ENCODE data around the gene PRKCH. TPM values are rescaled to one million over a fixed set of nuclear protein-coding genes. Genes with fewer than 3 reads are reported as not detected.

Gene PRKCH
- total and polyA plus RNA-seq, 12 donors: 8.3 to 25.1 (median 17.7) TPM

DNA sequence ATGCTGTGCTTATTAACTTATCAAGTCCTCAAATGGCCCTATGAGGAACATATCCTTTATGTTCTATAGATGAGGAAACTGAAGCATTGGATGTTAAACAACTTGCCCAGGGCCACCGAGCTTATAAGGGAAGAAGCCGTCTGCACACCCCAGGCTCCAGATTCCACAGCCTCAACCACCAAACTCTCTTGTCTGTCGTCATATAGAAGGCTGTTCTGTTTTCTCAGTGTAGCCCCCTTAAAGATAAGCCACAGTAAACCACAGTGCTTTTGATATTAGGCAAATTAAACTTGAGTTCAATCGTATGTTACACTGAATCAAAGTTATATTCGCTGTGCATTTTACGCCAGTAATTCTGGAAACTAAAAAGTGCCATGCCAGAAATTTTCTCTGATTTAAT is 116.7 kb downstream of the PRKCH start:
- no peaks in the 10 kb centered on the region for H3K36me3 ChIP-seq
- H3K27ac ChIP-seq: peak overlapping the region in 3 of 10 donors; percentile 51 to 67 (median 62)
- no peaks in the 10 kb centered on the region for H3K9me3 ChIP-seq
- no peak overlapping the region for H3K4me3 ChIP-seq
- no peaks in the 10 kb centered on the region for H3K27me3 ChIP-seq
- DNase-seq (no peak), ATAC-seq (no peak)
- peaks cover 0 to 73% (median 57%) of the 10 kb centered on the region in 9 donors for H3K4me1 ChIP-seq
- WGBS, 2 donors: 82% methylated on average over 6 of the region's 6 CpGs
- intact Hi-C loops (cut with DNase I): loop anchor here in 4 of 10 donors (5.0 to 10.0 kb wide), 3 partner anchors 113 to 141 kb away; partner anchors contain the start of gene PRKCH (in 3 of the 4)
- TF ChIP-seq, protein P1, sequence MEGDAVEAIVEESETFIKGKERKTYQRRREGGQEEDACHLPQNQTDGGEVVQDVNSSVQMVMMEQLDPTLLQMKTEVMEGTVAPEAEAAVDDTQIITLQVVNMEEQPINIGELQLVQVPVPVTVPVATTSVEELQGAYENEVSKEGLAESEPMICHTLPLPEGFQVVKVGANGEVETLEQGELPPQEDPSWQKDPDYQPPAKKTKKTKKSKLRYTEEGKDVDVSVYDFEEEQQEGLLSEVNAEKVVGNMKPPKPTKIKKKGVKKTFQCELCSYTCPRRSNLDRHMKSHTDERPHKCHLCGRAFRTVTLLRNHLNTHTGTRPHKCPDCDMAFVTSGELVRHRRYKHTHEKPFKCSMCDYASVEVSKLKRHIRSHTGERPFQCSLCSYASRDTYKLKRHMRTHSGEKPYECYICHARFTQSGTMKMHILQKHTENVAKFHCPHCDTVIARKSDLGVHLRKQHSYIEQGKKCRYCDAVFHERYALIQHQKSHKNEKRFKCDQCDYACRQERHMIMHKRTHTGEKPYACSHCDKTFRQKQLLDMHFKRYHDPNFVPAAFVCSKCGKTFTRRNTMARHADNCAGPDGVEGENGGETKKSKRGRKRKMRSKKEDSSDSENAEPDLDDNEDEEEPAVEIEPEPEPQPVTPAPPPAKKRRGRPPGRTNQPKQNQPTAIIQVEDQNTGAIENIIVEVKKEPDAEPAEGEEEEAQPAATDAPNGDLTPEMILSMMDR (IDR thresholded peaks at IDR 0.05): no peak

DNA sequence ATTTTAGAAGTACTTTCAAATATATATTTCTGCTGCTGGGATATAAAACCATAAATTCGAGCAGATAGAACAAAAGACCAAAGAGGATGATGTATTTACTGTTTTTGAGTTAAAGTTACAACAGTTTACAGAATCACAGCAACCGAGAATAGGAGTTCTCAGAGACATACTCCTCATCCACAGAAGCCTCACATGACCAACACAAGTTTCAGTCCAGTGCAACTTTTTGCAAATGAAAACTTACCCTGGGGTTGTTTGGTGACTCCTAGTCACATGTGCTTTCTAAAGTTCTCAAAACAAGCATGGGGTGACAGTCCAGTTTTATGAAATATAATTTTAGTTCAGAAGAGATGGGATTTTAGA is 117.1 kb downstream of the PRKCH start:
- Histone ChIP-seq H3K36me3 (no peaks in the 10 kb centered on the region), H3K27me3 (no peaks in the 10 kb centered on the region), H3K27ac (peak overlapping the region in 6 of 10 donors; percentile 15 to 67 (median 49)), H3K9me3 (no peaks in the 10 kb centered on the region), H3K4me1 (peaks cover 0 to 68% (median 56%) of the 10 kb centered on the region in 9 donors), H3K4me3 (peak overlapping the region in 2 of 10 donors; percentile 12 to 33)
- ATAC-seq: peak in 2 of 8 donors; percentile 14 to 23
- intact Hi-C loops (cut with DNase I): loop anchor here in 4 of 10 donors (5.0 to 10.0 kb wide), 3 partner anchors 114 to 141 kb away; partner anchors contain the start of gene PRKCH (in 3 of the 4)
- DNase-seq: no peak
- TF ChIP-seq, protein P1 (IDR thresholded peaks at IDR 0.05): no peak
- WGBS, 2 donors: 57 to 62% methylated on average over 2 of the region's 2 CpGs

DNA sequence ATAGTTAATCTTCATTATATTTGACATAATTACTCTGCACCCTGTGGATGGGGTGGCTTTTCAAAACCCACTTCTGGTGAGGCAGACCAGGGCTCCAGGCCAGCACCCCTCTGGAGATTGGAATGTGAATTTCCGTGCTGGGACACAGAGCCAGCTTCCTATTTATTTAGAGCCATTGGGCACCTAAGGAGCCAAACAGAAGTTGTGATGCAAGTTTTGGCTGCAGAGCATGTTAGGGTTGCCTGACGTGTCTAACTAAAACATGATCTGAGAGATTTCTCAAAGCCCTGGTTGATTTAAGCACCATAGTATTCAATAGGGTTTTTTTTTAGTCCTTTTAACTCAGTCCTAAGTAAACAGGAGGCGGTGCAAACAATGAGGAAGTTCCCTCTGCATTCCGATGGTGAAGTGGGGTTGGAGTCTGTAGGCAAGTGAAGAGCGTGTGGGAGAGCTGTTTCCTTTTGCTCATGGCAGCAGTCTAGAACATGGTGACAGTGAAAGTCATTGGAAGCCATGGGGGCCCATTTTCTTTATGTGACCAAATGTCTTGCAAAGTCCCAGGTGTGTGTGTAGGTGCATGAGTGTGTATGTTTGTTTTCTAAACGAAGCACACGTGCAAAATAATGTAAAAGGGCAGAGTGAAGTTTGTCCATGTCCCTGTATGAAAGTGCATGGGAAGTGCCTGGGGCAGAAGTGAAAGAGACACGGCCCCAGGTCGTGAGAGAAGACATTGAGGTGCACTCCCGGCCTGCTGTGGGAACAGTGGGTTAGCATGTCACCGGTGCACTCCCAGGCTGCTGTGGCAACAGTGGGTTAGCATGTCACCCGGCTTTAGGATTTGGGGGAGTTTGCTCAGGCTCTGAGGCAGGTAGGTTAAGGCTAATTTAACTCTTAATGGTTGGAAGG is 117.7 kb downstream of the PRKCH start:
- TF ChIP-seq, protein P1 (IDR thresholded peaks at IDR 0.05): no peak

DNA sequence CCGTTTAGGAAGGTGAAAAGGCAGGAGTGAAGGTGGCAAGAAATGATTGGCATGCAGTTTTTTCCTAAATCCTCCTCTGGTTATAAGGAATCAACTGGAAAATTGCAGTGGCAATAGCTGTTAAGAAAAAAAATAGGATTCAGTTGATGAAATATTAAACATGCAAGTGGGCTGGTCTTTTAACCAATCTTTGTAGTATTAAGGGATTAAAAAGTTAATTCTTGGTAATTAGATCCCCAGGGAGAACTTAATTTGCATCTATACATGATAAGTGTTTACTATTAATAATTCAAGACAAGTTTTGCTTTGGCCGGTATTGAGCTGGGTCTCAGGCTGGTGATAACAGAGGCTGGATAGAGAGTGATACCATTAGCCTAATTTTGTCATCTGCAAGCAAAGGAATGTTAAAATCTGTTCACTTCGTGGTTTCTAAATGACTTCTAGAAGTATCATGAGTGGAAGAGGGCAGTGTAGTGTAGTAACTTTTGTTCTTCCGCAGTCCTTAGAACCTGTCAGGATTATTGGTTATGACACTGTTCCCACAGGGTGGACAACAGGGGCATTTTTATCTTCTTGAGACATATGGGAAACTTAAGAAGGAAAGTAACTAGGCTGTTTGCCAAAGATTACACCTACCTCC is 118.5 kb downstream of the PRKCH start:
- Histone ChIP-seq H3K27ac (peak overlapping the region in 7 of 10 donors; percentile 20 to 67 (median 47)), H3K9me3 (no peaks in the 10 kb centered on the region), H3K4me3 (peak overlapping the region in 2 of 10 donors; percentile 15 to 33), H3K4me1 (peaks cover 0 to 63% (median 42%) of the 10 kb centered on the region in 9 donors), H3K27me3 (no peaks in the 10 kb centered on the region), H3K36me3 (peaks cover 0 to 5% (median 0%) of the 10 kb centered on the region in 9 donors)
- 46 to 54% methylated on average over 4 of the region's 4 CpGs for WGBS, 2 donors
- no peak for ATAC-seq
- no peak for DNase-seq
- TF ChIP-seq, protein P1 (IDR thresholded peaks at IDR 0.05): no peak
- intact Hi-C loops (cut with DNase I): loop anchor here in 4 of 10 donors (5.0 to 10.0 kb wide), 3 partner anchors 115 to 143 kb away; partner anchors contain the start of gene PRKCH (in 3 of the 4)

More for the DNA sequence above, 117.7 kb downstream of the PRKCH start:
- intact Hi-C loops (cut with DNase I): loop anchor here in 4 of 10 donors (5.0 to 10.0 kb wide), 3 partner anchors 114 to 142 kb away; partner anchors contain the start of gene PRKCH (in 3 of the 4)
- peak overlapping the region in 8 of 10 donors; percentile 11 to 67 (median 40) for H3K27ac ChIP-seq
- ATAC-seq: peak; percentile 45 to 83 (median 81)
- no peaks in the 10 kb centered on the region for H3K9me3 ChIP-seq
- peak overlapping the region in 3 of 10 donors; percentile 12 to 33 (median 15) for H3K4me3 ChIP-seq
- H3K4me1 ChIP-seq: peaks cover 0 to 67% (median 49%) of the 10 kb centered on the region in 9 donors
- no peaks in the 10 kb centered on the region for H3K36me3 ChIP-seq
- WGBS, 2 donors: 23 to 28% methylated on average over 12 of the region's 12 CpGs
- peak; percentile 28 to 45 for DNase-seq
- no peaks in the 10 kb centered on the region for H3K27me3 ChIP-seq

All from heart right ventricle (tissue), 16 donors.